Sigmoid colon (tissue), 4 donors: ENCODE data around the gene APOL2.

Source experiments
- EP300 ChIP-seq, 4 donors: sonication (generic); formaldehyde crosslinking; IDR thresholded peaks; one replicate each; pipeline ENCODE4 v1.6.1; 2017; ENCODE audit warnings: antibody characterized with exemption in 4 of 4
- POLR2A ChIP-seq, 2 donors: fragments of 450-650 bp; IDR thresholded peaks; one replicate each; pipeline ENCODE4 v1.6.1; 2016; ENCODE audit warnings: antibody characterized with exemption in 2 of 2, mild to moderate bottlenecking in 2 of 2, moderate library complexity in 2 of 2
- POLR2AphosphoS5 ChIP-seq, 4 donors: sonication (generic); formaldehyde crosslinking; IDR thresholded peaks; one replicate each; pipeline ENCODE4 v1.6.1; 2017; ENCODE audit warnings: antibody characterized with exemption in 4 of 4
- TF ChIP-seq, protein P1 (sequence below), 4 experiments: fragments of 450-650 bp in 3 of 4; fragments of 200-600 bp in 1 of 4; IDR thresholded peaks; one replicate each; pipeline ENCODE4 v1.5.1; 2016 to 2019; ENCODE audit warnings: antibody characterized with exemption in 4 of 4, mild to moderate bottlenecking in 3 of 4, moderate library complexity in 2 of 4

DNA sequence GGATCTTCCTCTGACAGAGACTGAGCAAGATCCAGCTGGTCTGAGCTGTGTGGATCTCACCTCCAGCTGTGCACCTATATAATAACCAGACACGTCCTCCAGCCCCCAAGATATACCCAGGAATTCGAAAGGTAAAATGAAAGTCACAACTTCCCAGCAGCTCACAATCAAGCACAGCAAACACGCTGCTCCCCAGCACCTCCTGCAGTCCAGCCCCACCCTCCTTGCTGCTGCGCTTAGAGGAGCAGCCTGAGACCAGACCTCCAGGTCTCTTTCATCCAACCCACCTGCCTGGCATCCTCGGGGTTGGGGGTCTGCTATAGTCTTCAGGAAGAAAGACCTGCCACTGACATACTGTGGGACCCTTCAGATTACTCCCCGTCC is 34.7 kb downstream of the APOL2 start:
- TF ChIP-seq EP300 (IDR thresholded peaks at IDR 0.05) (no peak), POLR2A (IDR thresholded peaks at IDR 0.05) (no peak), POLR2AphosphoS5 (IDR thresholded peaks at IDR 0.05) (no peak)
- TF ChIP-seq, protein P1, sequence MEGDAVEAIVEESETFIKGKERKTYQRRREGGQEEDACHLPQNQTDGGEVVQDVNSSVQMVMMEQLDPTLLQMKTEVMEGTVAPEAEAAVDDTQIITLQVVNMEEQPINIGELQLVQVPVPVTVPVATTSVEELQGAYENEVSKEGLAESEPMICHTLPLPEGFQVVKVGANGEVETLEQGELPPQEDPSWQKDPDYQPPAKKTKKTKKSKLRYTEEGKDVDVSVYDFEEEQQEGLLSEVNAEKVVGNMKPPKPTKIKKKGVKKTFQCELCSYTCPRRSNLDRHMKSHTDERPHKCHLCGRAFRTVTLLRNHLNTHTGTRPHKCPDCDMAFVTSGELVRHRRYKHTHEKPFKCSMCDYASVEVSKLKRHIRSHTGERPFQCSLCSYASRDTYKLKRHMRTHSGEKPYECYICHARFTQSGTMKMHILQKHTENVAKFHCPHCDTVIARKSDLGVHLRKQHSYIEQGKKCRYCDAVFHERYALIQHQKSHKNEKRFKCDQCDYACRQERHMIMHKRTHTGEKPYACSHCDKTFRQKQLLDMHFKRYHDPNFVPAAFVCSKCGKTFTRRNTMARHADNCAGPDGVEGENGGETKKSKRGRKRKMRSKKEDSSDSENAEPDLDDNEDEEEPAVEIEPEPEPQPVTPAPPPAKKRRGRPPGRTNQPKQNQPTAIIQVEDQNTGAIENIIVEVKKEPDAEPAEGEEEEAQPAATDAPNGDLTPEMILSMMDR (IDR thresholded peaks at IDR 0.05) = no peak
